AG10803 (cell line): Measurements from ENCODE around the gene AIRE.

ENCODE experiments used
- DNase-seq: peaks from one replicate; pipeline ENCODE4 v3.0.0; 2010; ENCODE audit warnings: low read depth
- H3K4me3 ChIP-seq: 2 replicates; pipeline ENCODE4 v1.5.1; 2011; ENCODE audit warnings: mild to moderate bottlenecking, low read length, control low read depth
- TF ChIP-seq, protein P1 (sequence below): conservative IDR thresholded peaks from 2 replicates; pipeline ENCODE4 v1.5.1; 2011; ENCODE audit warnings: mild to moderate bottlenecking, low read length, control low read depth, inconsistent platforms

The AIRE gene

DNA sequence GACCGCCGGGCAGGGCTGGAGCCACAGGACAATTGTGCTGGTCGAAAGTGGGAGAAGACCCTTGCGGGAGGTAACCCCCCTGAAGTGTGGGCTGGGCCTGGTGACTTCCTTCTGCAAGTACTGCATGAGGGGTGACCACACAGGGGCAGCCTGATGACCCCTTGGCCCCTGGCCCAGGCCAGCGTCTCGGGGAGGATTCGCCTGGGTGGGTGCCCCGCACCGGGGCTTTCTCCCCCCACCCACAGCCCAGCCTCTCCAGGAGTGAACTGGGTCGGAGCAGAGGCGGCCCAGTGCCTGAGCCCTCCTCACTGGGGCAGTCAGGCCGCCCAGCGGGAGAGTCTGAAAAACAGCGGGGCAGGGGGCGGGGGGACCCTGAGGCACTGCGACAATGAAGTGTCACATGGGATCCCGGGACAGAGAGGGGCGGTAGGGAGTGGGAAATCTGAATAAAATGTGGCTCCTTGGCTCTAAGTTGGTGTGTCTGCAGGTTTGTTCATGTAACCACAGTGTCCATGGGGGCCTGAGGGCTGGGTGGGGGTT, 22.4 kb upstream of the AIRE start:
- TF ChIP-seq, protein P1, sequence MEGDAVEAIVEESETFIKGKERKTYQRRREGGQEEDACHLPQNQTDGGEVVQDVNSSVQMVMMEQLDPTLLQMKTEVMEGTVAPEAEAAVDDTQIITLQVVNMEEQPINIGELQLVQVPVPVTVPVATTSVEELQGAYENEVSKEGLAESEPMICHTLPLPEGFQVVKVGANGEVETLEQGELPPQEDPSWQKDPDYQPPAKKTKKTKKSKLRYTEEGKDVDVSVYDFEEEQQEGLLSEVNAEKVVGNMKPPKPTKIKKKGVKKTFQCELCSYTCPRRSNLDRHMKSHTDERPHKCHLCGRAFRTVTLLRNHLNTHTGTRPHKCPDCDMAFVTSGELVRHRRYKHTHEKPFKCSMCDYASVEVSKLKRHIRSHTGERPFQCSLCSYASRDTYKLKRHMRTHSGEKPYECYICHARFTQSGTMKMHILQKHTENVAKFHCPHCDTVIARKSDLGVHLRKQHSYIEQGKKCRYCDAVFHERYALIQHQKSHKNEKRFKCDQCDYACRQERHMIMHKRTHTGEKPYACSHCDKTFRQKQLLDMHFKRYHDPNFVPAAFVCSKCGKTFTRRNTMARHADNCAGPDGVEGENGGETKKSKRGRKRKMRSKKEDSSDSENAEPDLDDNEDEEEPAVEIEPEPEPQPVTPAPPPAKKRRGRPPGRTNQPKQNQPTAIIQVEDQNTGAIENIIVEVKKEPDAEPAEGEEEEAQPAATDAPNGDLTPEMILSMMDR, result no peak
- H3K4me3 ChIP-seq, result no peak overlapping the region
- DNase-seq, result no peak

DNA sequence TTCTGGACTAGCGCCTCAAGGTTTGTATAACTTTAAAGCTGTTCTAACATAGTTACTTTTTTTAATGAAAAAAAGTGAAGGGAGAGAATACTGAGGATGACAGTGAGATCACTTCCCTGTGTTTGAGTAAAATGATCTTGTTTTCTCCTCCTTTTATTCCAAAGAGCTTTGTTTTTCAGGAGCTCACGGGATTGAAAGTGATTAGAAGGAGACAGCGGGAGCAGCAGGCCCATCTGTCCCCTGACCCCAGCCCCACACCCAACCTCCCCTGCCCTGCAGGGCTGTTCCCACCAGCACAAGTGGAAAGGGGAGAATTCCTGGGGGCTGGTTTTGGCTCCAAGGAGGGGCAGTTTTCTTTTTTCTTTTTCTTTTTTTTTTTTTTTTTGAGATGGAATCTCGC, 21.9 kb upstream of the AIRE start:
- TF ChIP-seq, protein P1, result no peak
- H3K4me3 ChIP-seq, result no peak overlapping the region

DNA sequence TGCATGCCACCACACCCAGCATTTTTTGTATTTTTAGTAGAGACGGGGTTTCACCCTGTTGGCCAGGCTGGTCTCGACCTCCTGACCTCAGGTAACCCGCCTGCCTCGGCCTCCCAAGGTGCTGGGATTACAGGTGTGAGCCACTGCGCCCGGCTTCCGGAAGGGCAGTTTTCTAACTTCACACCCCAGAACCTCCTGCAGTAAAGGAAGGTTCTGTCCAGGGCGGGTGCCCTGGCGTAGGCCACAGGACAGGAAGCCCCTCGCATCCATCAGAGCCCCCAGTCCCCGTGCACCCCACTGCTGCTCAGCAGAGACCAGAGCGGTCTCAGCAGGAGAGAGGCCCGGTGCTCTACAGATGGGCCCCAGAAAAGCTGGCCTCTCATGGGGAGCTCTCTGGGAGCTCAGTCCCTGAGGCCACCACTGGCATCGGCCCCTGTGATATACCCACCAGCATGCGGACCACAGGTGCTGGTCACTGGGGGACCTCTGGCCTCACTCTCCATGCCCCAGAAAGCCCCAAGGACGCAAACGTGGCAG, 19.9 kb upstream of the AIRE start:
- TF ChIP-seq, protein P1, result no peak
- DNase-seq, result no peak
- no peak overlapping the region for H3K4me3 ChIP-seq

More for the DNA sequence above, 21.9 kb upstream of the AIRE start:
- DNase-seq, result no peak

DNA sequence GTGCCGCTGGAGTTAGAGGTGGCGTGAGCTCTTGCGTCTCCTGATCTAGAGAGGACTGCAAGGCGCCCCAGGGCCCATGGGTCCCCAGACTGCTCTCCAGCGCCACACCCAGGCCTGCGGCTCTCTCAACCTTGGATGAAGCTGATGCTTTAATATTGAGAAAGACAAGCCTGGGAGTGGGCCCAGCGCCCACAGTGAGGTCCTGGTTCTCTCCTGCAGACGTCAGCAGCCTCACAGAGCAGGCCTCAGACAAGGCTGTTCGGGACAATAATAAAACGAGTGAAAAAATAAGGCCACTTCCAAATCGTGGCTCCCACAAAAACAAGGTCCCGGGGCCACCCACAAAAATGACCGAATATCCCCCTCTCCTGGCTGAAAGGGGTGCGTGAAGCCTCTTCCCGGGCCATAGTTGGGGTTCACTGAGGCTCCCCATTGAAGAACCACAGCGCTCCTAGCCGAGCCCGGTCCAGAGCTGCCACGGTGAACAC, 18.0 kb upstream of the AIRE start:
- TF ChIP-seq, protein P1, result no peak; the same call in 1 of the 2 replicates
- no peak overlapping the region for H3K4me3 ChIP-seq
- DNase-seq, result no peak

DNA sequence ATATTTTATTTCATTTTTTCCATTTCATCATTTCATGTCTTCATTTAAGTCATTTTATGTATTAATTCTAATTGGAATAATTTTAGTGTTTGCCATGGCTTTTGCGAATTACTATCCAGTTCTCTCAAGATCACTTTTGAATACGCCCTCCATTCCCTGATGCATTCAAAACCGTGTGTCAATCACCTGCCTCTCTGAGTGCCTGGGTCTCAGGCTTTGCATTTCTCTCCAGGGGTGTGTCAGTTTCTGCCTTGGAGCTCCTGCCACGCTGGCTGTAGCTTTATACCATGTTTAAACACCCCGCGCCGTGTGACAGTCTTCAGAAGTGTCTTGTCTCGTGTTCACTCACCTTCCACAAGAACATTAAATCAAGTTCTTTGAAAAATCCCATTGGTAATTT, 16.6 kb upstream of the AIRE start:
- no peak overlapping the region for H3K4me3 ChIP-seq
- TF ChIP-seq, protein P1, result no peak
- no peak for DNase-seq

DNA sequence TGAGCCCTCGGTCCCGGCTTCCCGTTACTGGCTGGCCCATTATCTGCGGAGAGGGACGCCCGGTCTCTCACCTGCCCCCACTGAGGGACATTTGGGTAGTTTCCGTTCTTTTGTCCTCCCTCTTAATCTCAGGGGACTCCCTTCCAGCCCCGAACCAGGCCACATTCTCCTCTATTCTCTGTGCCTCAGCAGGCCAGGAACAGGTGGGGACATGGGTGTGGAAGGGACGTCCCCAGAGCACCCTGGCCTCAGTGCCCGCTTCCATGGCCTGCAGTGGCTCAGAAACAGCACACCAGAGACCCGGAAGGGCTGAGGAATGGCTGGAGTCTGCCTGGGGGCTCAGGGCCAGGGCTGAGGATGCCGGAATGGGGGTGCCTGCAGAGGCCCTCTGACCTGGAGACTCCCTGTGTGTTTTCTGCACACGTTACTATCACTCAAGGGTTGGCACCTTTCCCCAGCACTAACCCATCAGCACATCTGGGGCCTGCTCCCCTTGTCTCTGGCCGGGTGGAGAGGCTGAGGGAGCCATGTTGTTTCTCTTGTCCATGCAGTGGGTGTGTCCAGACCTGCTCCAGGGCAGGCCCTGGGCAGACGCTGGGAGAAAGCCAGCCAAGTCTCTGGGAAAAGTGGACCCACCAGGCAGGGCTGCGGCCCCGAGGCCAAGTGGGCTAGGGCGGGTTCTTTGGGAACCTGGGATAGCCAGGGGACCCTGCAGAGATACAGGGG, 14.0 kb upstream of the AIRE start:
- no peak overlapping the region for H3K4me3 ChIP-seq
- DNase-seq, result no peak
- TF ChIP-seq, protein P1, result no peak
